Measurements from ENCODE around the gene TRERF1.
A peak's percentile ranks its signal among the peaks of the same experiment; 100 is the strongest.

Gene TRERF1

DNA sequence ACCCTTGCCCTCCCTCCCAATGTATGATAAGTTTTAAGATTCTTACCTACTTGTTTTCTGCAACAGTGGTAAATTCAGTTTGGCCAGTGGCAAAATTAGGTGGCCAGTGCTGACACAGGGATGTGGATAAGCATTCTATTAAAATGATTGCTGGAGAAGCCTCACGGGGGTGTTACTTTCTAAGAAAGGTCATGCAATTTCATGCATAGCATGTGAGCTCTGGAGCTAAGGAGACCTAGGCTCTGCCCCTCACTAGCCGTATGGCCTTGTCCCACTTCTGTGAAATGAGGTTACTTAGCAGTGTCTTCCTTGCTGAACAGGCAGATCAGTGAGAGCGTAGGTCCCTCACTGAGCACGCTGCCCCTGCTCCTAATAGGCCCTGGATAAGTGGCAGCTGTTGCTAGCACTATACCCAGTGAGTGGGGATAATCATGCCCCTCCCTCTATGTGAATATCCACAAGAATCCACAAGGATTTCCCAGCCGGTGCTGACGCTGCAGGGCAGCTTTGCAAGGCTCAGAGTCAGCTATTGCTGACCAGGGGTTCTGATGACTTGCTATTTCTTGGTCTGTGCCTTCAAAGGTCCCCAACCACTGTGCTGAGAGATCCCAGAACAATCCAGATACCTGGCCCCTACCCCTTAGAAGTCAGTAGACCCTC lies 147.5 kb downstream of the TRERF1 start:
- H4K91ac ChIP-seq (ENCODE audit: low read length), result no peak overlapping the region
- H3K9me3 ChIP-seq (ENCODE audit: control insufficient read depth, low read length), result no peaks in the 10 kb centered on the region
- WGBS, result 78% methylated on average over 6 of the region's 6 CpGs

GRCh38 chr6:42302411-42302810 lies 149.3 kb downstream of the TRERF1 start:
- no peak overlapping the region for H3K4me3 ChIP-seq (ENCODE audit: insufficient read depth in 1 of 2, low read depth in 1 of 2, low read length in 2 of 2)
- H3K27ac ChIP-seq (ENCODE audit: low read length, poor library complexity, severe bottlenecking), result no peak overlapping the region
- no peaks in the 10 kb centered on the region for H3K9me3 ChIP-seq (ENCODE audit: control insufficient read depth, low read length)
- WGBS, result 100% methylated on average over 1 of the region's 3 CpGs
- no peak for DNase-seq
- no peak overlapping the region for H3K18ac ChIP-seq (ENCODE audit: low read depth in 1 of 2, low read length in 2 of 2)
- peaks cover 3 to 31% of the 10 kb centered on the region in 2 experiments for H3K36me3 ChIP-seq (ENCODE audit: control insufficient read depth in 1 of 2, insufficient read depth in 2 of 2, low read depth in 1 of 2, low read length in 2 of 2)
- H3K79me1 ChIP-seq (replicated peaks; ENCODE audit: low read length, poor library complexity, severe bottlenecking), result peaks cover 32% of the 10 kb centered on the region
- H3K9ac ChIP-seq (ENCODE audit: low read length), result no peak overlapping the region
- peaks cover 8% of the 10 kb centered on the region for H3K4me1 ChIP-seq (ENCODE audit: control insufficient read depth, insufficient read depth, low read depth, low read length)
- no peak overlapping the region for H4K91ac ChIP-seq (ENCODE audit: low read length)
- no peak overlapping the region for H2AFZ ChIP-seq (ENCODE audit: low read depth, low read length)
- no peak overlapping the region for H2BK15ac ChIP-seq (ENCODE audit: low read depth, poor library complexity, severe bottlenecking)
- no peak overlapping the region for H2BK12ac ChIP-seq (ENCODE audit: low read length in 2 of 2)
- H3K4ac ChIP-seq (ENCODE audit: low read depth in 1 of 2, low read length in 2 of 2), result no peak overlapping the region
- H2BK120ac ChIP-seq (ENCODE audit: low read depth, low read length), result no peak overlapping the region
- no peaks in the 10 kb centered on the region for H3K27me3 ChIP-seq (ENCODE audit: control insufficient read depth in 1 of 2, insufficient read depth in 1 of 2, low read length in 2 of 2)
- no peak overlapping the region for H2BK5ac ChIP-seq (ENCODE audit: low read depth, low read length, poor library complexity, severe bottlenecking)
- H3K23ac ChIP-seq (ENCODE audit: low read length in 2 of 2), result no peak overlapping the region
- H4K8ac ChIP-seq (ENCODE audit: low read length), result no peak overlapping the region
- H2AK5ac ChIP-seq (ENCODE audit: low read length, severe bottlenecking), result no peak overlapping the region
- H3K4me2 ChIP-seq (ENCODE audit: low read length, poor library complexity, severe bottlenecking), result no peak overlapping the region
- H3K14ac ChIP-seq (ENCODE audit: low read length in 2 of 2), result no peak overlapping the region

More for the DNA sequence above, 147.5 kb downstream of the TRERF1 start:
- Histone ChIP-seq H3K27me3 (ENCODE audit: control insufficient read depth in 1 of 2, insufficient read depth in 1 of 2, low read length in 2 of 2) (no peaks in the 10 kb centered on the region), H3K18ac (ENCODE audit: low read depth in 1 of 2, low read length in 2 of 2) (no peak overlapping the region), H2BK5ac (ENCODE audit: low read depth, low read length, poor library complexity, severe bottlenecking) (no peak overlapping the region), H3K4me1 (ENCODE audit: control insufficient read depth, insufficient read depth, low read depth, low read length) (peaks cover 8% of the 10 kb centered on the region), H2BK120ac (ENCODE audit: low read depth, low read length) (no peak overlapping the region), H3K27ac (ENCODE audit: low read length, poor library complexity, severe bottlenecking) (no peak overlapping the region), H2BK15ac (ENCODE audit: low read depth, poor library complexity, severe bottlenecking) (no peak overlapping the region), H2AFZ (ENCODE audit: low read depth, low read length) (no peak overlapping the region), H3K79me1 (replicated peaks; ENCODE audit: low read length, poor library complexity, severe bottlenecking) (peaks cover 40% of the 10 kb centered on the region), H4K8ac (ENCODE audit: low read length) (peak overlapping the region; percentile 7), H3K9ac (ENCODE audit: low read length) (no peak overlapping the region), H2AK5ac (ENCODE audit: low read length, severe bottlenecking) (no peak overlapping the region), H3K4me2 (ENCODE audit: low read length, poor library complexity, severe bottlenecking) (no peak overlapping the region), H3K36me3 (ENCODE audit: control insufficient read depth in 1 of 2, insufficient read depth in 2 of 2, low read depth in 1 of 2, low read length in 2 of 2) (peaks cover 3 to 21% of the 10 kb centered on the region in 2 experiments), H3K14ac (ENCODE audit: low read length in 2 of 2) (no peak overlapping the region), H3K23ac (ENCODE audit: low read length in 2 of 2) (no peak overlapping the region), H3K4ac (ENCODE audit: low read depth in 1 of 2, low read length in 2 of 2) (no peak overlapping the region), H2BK12ac (ENCODE audit: low read length in 2 of 2) (no peak overlapping the region), H3K4me3 (ENCODE audit: insufficient read depth in 1 of 2, low read depth in 1 of 2, low read length in 2 of 2) (no peak overlapping the region)
- DNase-seq, result peak; percentile 66

GRCh38 chr6:42301986-42302385 lies 149.7 kb downstream of the TRERF1 start:
- no peak overlapping the region for H2AFZ ChIP-seq (ENCODE audit: low read depth, low read length)
- H3K36me3 ChIP-seq (ENCODE audit: control insufficient read depth in 1 of 2, insufficient read depth in 2 of 2, low read depth in 1 of 2, low read length in 2 of 2), result peaks cover 3 to 35% of the 10 kb centered on the region in 2 experiments
- no peak overlapping the region for H3K18ac ChIP-seq (ENCODE audit: low read depth in 1 of 2, low read length in 2 of 2)
- H3K4me1 ChIP-seq (ENCODE audit: control insufficient read depth, insufficient read depth, low read depth, low read length), result peaks cover 8% of the 10 kb centered on the region
- no peak overlapping the region for H3K4ac ChIP-seq (ENCODE audit: low read depth in 1 of 2, low read length in 2 of 2)
- H2AK5ac ChIP-seq (ENCODE audit: low read length, severe bottlenecking), result no peak overlapping the region
- H3K9ac ChIP-seq (ENCODE audit: low read length), result no peak overlapping the region
- H3K4me2 ChIP-seq (ENCODE audit: low read length, poor library complexity, severe bottlenecking), result no peak overlapping the region
- H3K27ac ChIP-seq (ENCODE audit: low read length, poor library complexity, severe bottlenecking), result no peak overlapping the region
- no CpG with 5 or more reads among the region's 1 CpG for WGBS
- no peak overlapping the region for H3K14ac ChIP-seq (ENCODE audit: low read length in 2 of 2)
- H2BK15ac ChIP-seq (ENCODE audit: low read depth, poor library complexity, severe bottlenecking), result no peak overlapping the region
- H3K27me3 ChIP-seq (ENCODE audit: control insufficient read depth in 1 of 2, insufficient read depth in 1 of 2, low read length in 2 of 2), result no peaks in the 10 kb centered on the region
- no peak overlapping the region for H2BK12ac ChIP-seq (ENCODE audit: low read length in 2 of 2)
- H3K23ac ChIP-seq (ENCODE audit: low read length in 2 of 2), result no peak overlapping the region
- no peak overlapping the region for H4K8ac ChIP-seq (ENCODE audit: low read length)
- no peak overlapping the region for H3K4me3 ChIP-seq (ENCODE audit: insufficient read depth in 1 of 2, low read depth in 1 of 2, low read length in 2 of 2)
- no peak overlapping the region for H4K91ac ChIP-seq (ENCODE audit: low read length)
- no peak overlapping the region for H2BK5ac ChIP-seq (ENCODE audit: low read depth, low read length, poor library complexity, severe bottlenecking)
- no peaks in the 10 kb centered on the region for H3K9me3 ChIP-seq (ENCODE audit: control insufficient read depth, low read length)
- no peak for DNase-seq
- H3K79me1 ChIP-seq (replicated peaks; ENCODE audit: low read length, poor library complexity, severe bottlenecking), result peaks cover 33% of the 10 kb centered on the region
- no peak overlapping the region for H2BK120ac ChIP-seq (ENCODE audit: low read depth, low read length)

GRCh38 chr6:42300701-42301100 lies 151.0 kb downstream of the TRERF1 start:
- no peak overlapping the region for H4K91ac ChIP-seq (ENCODE audit: low read length)
- H3K14ac ChIP-seq (ENCODE audit: low read length in 2 of 2), result no peak overlapping the region
- no peaks in the 10 kb centered on the region for H3K27me3 ChIP-seq (ENCODE audit: control insufficient read depth in 1 of 2, insufficient read depth in 1 of 2, low read length in 2 of 2)
- no peak overlapping the region for H2AFZ ChIP-seq (ENCODE audit: low read depth, low read length)
- no peak overlapping the region for H2BK15ac ChIP-seq (ENCODE audit: low read depth, poor library complexity, severe bottlenecking)
- peaks cover 3 to 39% of the 10 kb centered on the region in 2 experiments for H3K36me3 ChIP-seq (ENCODE audit: control insufficient read depth in 1 of 2, insufficient read depth in 2 of 2, low read depth in 1 of 2, low read length in 2 of 2)
- H2AK5ac ChIP-seq (ENCODE audit: low read length, severe bottlenecking), result no peak overlapping the region
- no peak overlapping the region for H2BK12ac ChIP-seq (ENCODE audit: low read length in 2 of 2)
- no peak overlapping the region for H3K4me3 ChIP-seq (ENCODE audit: insufficient read depth in 1 of 2, low read depth in 1 of 2, low read length in 2 of 2)
- WGBS, result 67% methylated on average over 1 of the region's 1 CpG
- H3K27ac ChIP-seq (ENCODE audit: low read length, poor library complexity, severe bottlenecking), result no peak overlapping the region
- H3K4ac ChIP-seq (ENCODE audit: low read depth in 1 of 2, low read length in 2 of 2), result no peak overlapping the region
- no peak overlapping the region for H4K8ac ChIP-seq (ENCODE audit: low read length)
- DNase-seq, result no peak
- H3K18ac ChIP-seq (ENCODE audit: low read depth in 1 of 2, low read length in 2 of 2), result no peak overlapping the region
- H3K9ac ChIP-seq (ENCODE audit: low read length), result no peak overlapping the region
- H3K23ac ChIP-seq (ENCODE audit: low read length in 2 of 2), result no peak overlapping the region
- H3K9me3 ChIP-seq (ENCODE audit: control insufficient read depth, low read length), result no peaks in the 10 kb centered on the region
- H2BK120ac ChIP-seq (ENCODE audit: low read depth, low read length), result no peak overlapping the region
- peaks cover 31% of the 10 kb centered on the region for H3K79me1 ChIP-seq (replicated peaks; ENCODE audit: low read length, poor library complexity, severe bottlenecking)
- H3K4me2 ChIP-seq (ENCODE audit: low read length, poor library complexity, severe bottlenecking), result no peak overlapping the region
- H3K4me1 ChIP-seq (ENCODE audit: control insufficient read depth, insufficient read depth, low read depth, low read length), result peaks cover 8% of the 10 kb centered on the region
- no peak overlapping the region for H2BK5ac ChIP-seq (ENCODE audit: low read depth, low read length, poor library complexity, severe bottlenecking)

Measured in mesenchymal stem cell (in vitro differentiated cells and primary cell).